Neuronal stem cell (in vitro differentiated cells): ENCODE data around the gene SLC34A3.

Experiments used
- DNase-seq: peaks from one replicate; pipeline ENCODE4 v3.0.0-alpha.2; 2013; ENCODE audit warnings: low spot score
- H2AFZ ChIP-seq: one replicate; pipeline ENCODE4 v1.6.1; 2013; ENCODE audit warnings: mild to moderate bottlenecking, low read length, inconsistent platforms
- H2AK5ac ChIP-seq: 2 replicates; pipeline ENCODE4 v1.6.1; 2013; ENCODE audit warnings: low read depth, mild to moderate bottlenecking, inconsistent platforms, low read length, moderate library complexity, mixed read lengths
- H2BK120ac ChIP-seq: 2 replicates; pipeline ENCODE4 v1.6.1; 2013; ENCODE audit warnings: low read depth, mild to moderate bottlenecking, inconsistent platforms, low read length, moderate library complexity, mixed read lengths
- H2BK12ac ChIP-seq: one replicate; pipeline ENCODE4 v1.6.1; 2013; ENCODE audit warnings: low read length, inconsistent platforms
- H2BK15ac ChIP-seq: 2 replicates; pipeline ENCODE4 v1.6.1; 2013; ENCODE audit warnings: mild to moderate bottlenecking, low read length, inconsistent platforms, mixed read lengths
- H2BK5ac ChIP-seq: one replicate; pipeline ENCODE4 v1.6.1; 2013; ENCODE audit warnings: inconsistent platforms, mild to moderate bottlenecking, low read length, moderate library complexity
- H3K14ac ChIP-seq: one replicate; pipeline ENCODE4 v1.6.1; 2013; ENCODE audit warnings: low read length, inconsistent platforms
- H3K18ac ChIP-seq: 2 replicates; pipeline ENCODE4 v1.6.1; 2013; ENCODE audit warnings: low read length, inconsistent platforms
- H3K23ac ChIP-seq: 2 replicates; pipeline ENCODE4 v1.6.1; 2013; ENCODE audit warnings: low read depth, mild to moderate bottlenecking, mixed read lengths, low read length, inconsistent platforms; ENCODE audit not compliant: poor library complexity
- H3K27ac ChIP-seq: replicated peaks from 3 replicates; pipeline ENCODE4 v1.5.1; 2013; ENCODE audit warnings: low read length, inconsistent platforms
- H3K27me3 ChIP-seq, 3 experiments: 2 replicates each; pipeline ENCODE4 v1.6.1; 2013; ENCODE audit warnings: low read length in 3 of 3, mild to moderate bottlenecking in 2 of 3, inconsistent platforms in 1 of 3, low read depth in 1 of 3, mixed read lengths in 1 of 3, moderate library complexity in 1 of 3; ENCODE audit not compliant: control insufficient read depth in 3 of 3, insufficient read depth in 3 of 3
- H3K36me3 ChIP-seq, 2 donors: replicated peaks in 1 of 2; 2 replicates each; pipeline ENCODE4 v1.6.1; 2013; ENCODE audit warnings: low read length in 2 of 2; ENCODE audit not compliant: control insufficient read depth in 2 of 2, insufficient read depth in 2 of 2
- H3K4ac ChIP-seq: 2 replicates; pipeline ENCODE4 v1.6.1; 2013; ENCODE audit warnings: inconsistent platforms, mild to moderate bottlenecking, low read length, moderate library complexity
- H3K4me1 ChIP-seq, 2 donors: 1 replicate in 1 of 2; 2 replicates in 1 of 2; pipeline ENCODE4 v1.6.1; 2013; ENCODE audit warnings: low read length in 2 of 2, low read depth in 1 of 2; ENCODE audit not compliant: control insufficient read depth in 2 of 2, insufficient read depth in 1 of 2
- H3K4me2 ChIP-seq: one replicate; pipeline ENCODE4 v1.6.1; 2013; ENCODE audit warnings: mild to moderate bottlenecking, low read length, inconsistent platforms; ENCODE audit not compliant: insufficient read depth, poor library complexity, severe bottlenecking
- H3K4me3 ChIP-seq, 2 donors: 2 replicates each; pipeline ENCODE4 v1.5.1; 2013; ENCODE audit warnings: low read length in 2 of 2, mild to moderate bottlenecking in 2 of 2, inconsistent platforms in 1 of 2, moderate library complexity in 1 of 2
- H3K79me1 ChIP-seq: one replicate; pipeline ENCODE4 v1.6.1; 2013; ENCODE audit warnings: low read depth, mild to moderate bottlenecking, inconsistent platforms, low read length, moderate library complexity
- H3K9ac ChIP-seq: one replicate; pipeline ENCODE4 v1.6.1; 2013; ENCODE audit warnings: mild to moderate bottlenecking, low read depth, low read length, inconsistent platforms; ENCODE audit not compliant: poor library complexity
- H3K9me3 ChIP-seq, 2 donors: replicated peaks in 1 of 2; 2 replicates each; pipeline versions ENCODE3 to v1.6.1; 2013; ENCODE audit warnings: low read length in 2 of 2, mild to moderate bottlenecking in 2 of 2, inconsistent platforms in 1 of 2, low read depth in 1 of 2, mixed read lengths in 1 of 2, moderate library complexity in 1 of 2; ENCODE audit not compliant: control insufficient read depth in 2 of 2, insufficient read depth in 1 of 2
- H4K8ac ChIP-seq: one replicate; pipeline ENCODE4 v1.6.1; 2013; ENCODE audit warnings: low read depth, mild to moderate bottlenecking, inconsistent platforms, low read length, moderate library complexity
- H4K91ac ChIP-seq: one replicate; pipeline ENCODE4 v1.6.1; 2013; ENCODE audit warnings: low read length, low read depth, mild to moderate bottlenecking, inconsistent platforms; ENCODE audit not compliant: poor library complexity
- WGBS, 2 donors: extraction: QIAGEN DNeasy Blood & Tissue Kit; methylation state at CpG; one replicate each; pipeline ENCODE4 v1.1.7; 2013; ENCODE audit warnings: missing lambda C conversion rate in 2 of 2, mixed read lengths in 1 of 2; ENCODE audit not compliant: insufficient read length in 2 of 2, insufficient replicate concordance in 1 of 2; ENCODE audit errors: extremely low coverage in 2 of 2; 5-methylcytosine and 5-hydroxymethylcytosine counted together

The SLC34A3 gene

GRCh38 chr9:137228506-137228967 lies 2.2 kb upstream of the SLC34A3 start:
- Histone ChIP-seq H3K4me1 (peaks cover 2 to 9% of the 10 kb centered on the region in 2 donors), H2BK12ac (no peak overlapping the region), H3K14ac (peak overlapping the region; percentile 21), H3K4me3 (no peak overlapping the region), H3K23ac (peak overlapping the region; percentile 93), H3K27me3 (peaks cover 0 to 7% (median 0%) of the 10 kb centered on the region in 3 experiments), H2BK15ac (no peak overlapping the region), H2AK5ac (peak overlapping the region; percentile 75), H3K18ac (peak overlapping the region; percentile 38), H3K9me3 (no peaks in the 10 kb centered on the region), H2BK5ac (no peak overlapping the region), H3K4me2 (peak overlapping the region; percentile 2), H3K27ac (no peak overlapping the region), H3K79me1 (no peaks in the 10 kb centered on the region), H2AFZ (no peak overlapping the region), H2BK120ac (no peak overlapping the region), H3K36me3 (no peaks in the 10 kb centered on the region), H4K8ac (no peak overlapping the region), H4K91ac (no peak overlapping the region), H3K9ac (no peak overlapping the region), H3K4ac (peak overlapping the region; percentile 23)
- no peak for DNase-seq
- no CpG with 5 or more reads among the region's 29 CpGs for WGBS, 2 donors

GRCh38 chr9:137228968-137229896 lies 1.5 kb upstream of the SLC34A3 start:
- no peak overlapping the region for H4K91ac ChIP-seq
- peaks cover 0 to 9% of the 10 kb centered on the region in 2 donors for H3K4me1 ChIP-seq
- peak overlapping the region; percentile 38 for H3K18ac ChIP-seq
- no peak for DNase-seq
- H3K4me2 ChIP-seq = peak overlapping the region; percentile 11
- peak overlapping the region; percentile 32 for H2AFZ ChIP-seq
- peak overlapping the region; percentile 21 for H3K9ac ChIP-seq
- no peak overlapping the region for H2BK5ac ChIP-seq
- no peak overlapping the region for H2BK15ac ChIP-seq
- peak overlapping the region in 1 of 2 donors; percentile 21 for H3K4me3 ChIP-seq
- peaks cover 0 to 7% (median 0%) of the 10 kb centered on the region in 3 experiments for H3K27me3 ChIP-seq
- WGBS, 2 donors = no CpG with 5 or more reads among the region's 27 CpGs
- H3K27ac ChIP-seq = no peak overlapping the region
- H3K14ac ChIP-seq = no peak overlapping the region
- H2AK5ac ChIP-seq = no peak overlapping the region
- no peak overlapping the region for H2BK120ac ChIP-seq
- no peak overlapping the region for H2BK12ac ChIP-seq
- peak overlapping the region; percentile 23 for H3K4ac ChIP-seq
- H3K9me3 ChIP-seq = no peaks in the 10 kb centered on the region
- H3K23ac ChIP-seq = peak overlapping the region; percentile 93
- H3K36me3 ChIP-seq = no peaks in the 10 kb centered on the region
- no peaks in the 10 kb centered on the region for H3K79me1 ChIP-seq
- no peak overlapping the region for H4K8ac ChIP-seq

- H3K4me1 ChIP-seq = peaks cover 0 to 9% of the 10 kb centered on the region in 2 donors
- H2BK12ac ChIP-seq = no peak overlapping the region
- H3K4ac ChIP-seq = no peak overlapping the region
- H4K91ac ChIP-seq = no peak overlapping the region
- H3K9me3 ChIP-seq = no peaks in the 10 kb centered on the region
- H3K27ac ChIP-seq = no peak overlapping the region
- H3K36me3 ChIP-seq = no peaks in the 10 kb centered on the region
- peak overlapping the region; percentile 38 for H3K18ac ChIP-seq
- H3K4me2 ChIP-seq = peak overlapping the region; percentile 18
- H3K14ac ChIP-seq = no peak overlapping the region
- no peak for DNase-seq
- no peak overlapping the region for H2BK120ac ChIP-seq
- H3K23ac ChIP-seq = no peak overlapping the region
- H2BK5ac ChIP-seq = peak overlapping the region; percentile 87
- H2AK5ac ChIP-seq = peak overlapping the region; percentile 93
- H2AFZ ChIP-seq = peak overlapping the region; percentile 32
- peaks cover 0 to 7% (median 0%) of the 10 kb centered on the region in 3 experiments for H3K27me3 ChIP-seq
- H3K79me1 ChIP-seq = no peaks in the 10 kb centered on the region
- no CpG with 5 or more reads among the region's 31 CpGs for WGBS, 2 donors
- no peak overlapping the region for H2BK15ac ChIP-seq
- peak overlapping the region; percentile 44 for H3K9ac ChIP-seq
- no peak overlapping the region for H4K8ac ChIP-seq
- no peak overlapping the region for H3K4me3 ChIP-seq
Measured at GRCh38 chr9:137229903-137230704, 597 bp upstream of the SLC34A3 start.
